ENCODE measurements around the gene SPINK13.
"Not testable (repeated sequence)": the region's sequence is repeated elsewhere in the genome, so short reads cannot be mapped to it uniquely, and the experiment has no call there.

The SPINK13 gene

DNA sequence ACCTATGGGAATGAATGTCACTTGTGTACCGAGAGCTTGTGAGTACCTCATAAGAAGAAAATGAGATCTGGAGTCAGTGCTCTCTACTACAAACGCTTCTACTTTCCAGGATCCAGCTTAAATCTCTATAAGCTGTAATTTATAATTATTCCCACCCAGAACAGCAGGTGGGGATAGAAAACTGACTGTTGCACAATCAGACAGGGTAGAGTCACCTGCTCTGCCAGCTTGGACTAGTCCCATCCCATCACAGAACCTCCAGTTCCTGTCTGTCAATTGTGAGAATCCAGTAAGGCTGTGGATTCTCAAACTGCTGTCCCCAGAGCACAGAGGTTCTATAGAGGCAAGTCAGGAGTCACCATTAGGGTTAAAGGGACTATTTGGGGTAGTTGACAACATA is 45.6 kb downstream of the SPINK13 start:
- DNase-seq: no peak

DNA sequence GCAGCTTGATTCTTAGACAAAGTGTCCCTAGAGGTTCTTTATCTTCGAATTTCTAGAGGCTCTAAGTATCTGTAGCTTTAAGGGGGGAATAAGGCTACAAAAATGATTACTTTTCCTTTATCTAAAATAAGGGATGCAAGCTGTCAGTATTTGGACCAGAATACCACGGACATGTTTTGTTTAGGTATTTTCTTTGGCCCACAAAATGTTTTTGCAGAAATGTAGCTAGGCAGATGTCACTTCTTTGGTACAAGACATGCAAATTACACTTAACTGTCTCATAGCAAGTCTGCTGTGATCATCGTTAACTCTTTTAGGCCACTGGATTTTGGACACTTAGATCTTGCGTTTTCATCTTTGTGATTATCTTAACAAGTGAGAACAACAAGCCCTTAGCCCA is 46.1 kb downstream of the SPINK13 start:
- DNase-seq: no peak

DNA sequence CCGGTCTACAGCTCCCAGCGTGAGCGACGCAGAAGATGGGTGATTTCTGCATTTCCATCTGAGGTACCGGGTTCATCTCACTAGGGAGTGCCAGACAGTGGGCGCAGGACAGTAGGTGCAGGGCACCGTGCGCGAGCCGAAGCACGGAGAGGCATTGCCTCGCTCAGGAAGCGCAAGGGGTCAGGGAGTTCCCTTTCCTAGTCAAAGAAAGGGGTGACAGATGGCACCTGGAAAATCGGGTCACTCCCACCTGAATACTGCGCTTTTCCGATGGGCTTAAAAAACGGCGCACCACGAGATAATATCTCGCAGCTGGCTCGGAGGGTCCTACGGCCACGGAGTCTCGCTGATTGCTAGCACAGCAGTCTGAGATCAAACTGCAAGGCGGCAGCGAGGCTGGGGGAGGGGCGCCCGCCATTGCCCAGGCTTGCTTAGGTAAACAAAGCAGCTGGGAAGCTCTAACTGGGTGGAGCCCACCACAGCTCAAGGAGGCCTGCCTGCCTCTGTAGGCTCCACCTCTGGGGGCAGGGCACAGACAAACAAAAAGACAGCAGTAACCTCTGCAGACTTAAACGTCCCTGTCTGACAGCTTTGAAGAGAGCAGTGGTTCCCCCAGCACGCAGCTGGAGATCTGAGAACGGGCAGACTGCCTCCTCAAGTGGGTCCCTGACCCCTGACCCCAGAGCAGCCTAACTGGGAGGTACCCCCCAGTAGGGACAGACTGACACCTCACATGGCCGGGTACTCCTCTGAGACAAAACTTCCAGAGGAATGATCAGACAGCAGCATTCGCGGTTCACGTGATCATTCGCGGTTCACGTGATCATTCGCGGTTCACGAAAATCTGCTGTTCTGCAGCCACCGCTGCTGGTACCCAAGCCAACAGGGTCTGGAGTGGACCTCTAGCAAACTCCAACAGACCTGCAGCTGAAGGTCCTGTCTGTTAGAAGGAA is 51.7 kb downstream of the SPINK13 start:
- not testable (repeated sequence) for DNase-seq

DNA sequence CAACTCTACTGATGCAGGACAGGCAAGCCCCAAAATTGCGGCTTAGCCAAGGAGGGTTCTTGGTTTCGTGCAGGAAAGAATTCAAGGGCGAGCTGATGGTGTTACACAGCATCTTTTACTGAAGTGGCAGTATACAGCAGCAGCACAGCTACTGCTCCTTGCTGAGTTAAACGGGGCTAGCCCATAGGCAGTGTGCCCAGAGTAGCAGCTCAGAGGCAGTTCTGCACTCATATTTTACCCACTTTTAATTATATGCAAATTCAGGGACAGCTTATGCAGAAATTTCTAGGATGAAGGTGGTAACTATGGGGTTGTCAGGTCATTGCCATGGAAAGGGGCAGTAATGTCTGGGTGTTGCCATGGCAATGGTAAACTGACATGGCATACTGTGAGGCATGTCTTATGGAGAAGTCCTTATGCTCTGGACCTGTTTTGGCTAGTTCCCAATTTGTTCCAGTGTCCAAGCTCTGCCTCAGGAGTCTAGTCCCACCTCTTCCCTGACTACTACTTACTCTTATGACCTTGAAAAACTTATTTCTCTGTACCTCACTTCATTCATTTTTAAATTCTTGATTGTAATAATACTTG is 64.8 kb downstream of the SPINK13 start:
- no peak for DNase-seq

DNA sequence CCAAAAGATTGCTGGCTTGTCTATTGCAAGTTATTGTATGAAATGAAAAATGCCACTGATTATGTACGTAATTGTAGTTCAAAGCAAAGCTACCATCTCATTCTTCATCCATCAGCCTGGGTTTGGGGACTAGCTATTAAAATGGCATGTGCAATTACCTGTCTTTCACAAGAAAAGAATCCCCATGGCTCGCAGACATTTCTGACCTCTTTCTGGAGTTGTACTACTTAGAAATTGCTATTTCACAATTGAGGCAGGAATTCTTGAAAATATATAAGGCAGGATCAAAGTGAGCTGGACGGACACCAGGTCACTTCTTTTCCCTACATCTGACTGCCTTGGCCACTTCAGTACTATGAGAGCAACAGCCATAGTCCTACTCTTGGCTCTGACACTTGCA is 66.7 kb downstream of the SPINK13 start, which contains the start of gene SPINK9:
SPINK9 (plus strand) TSS at position 301 of the 400 bp plus-strand sequence; CDS start at position 356, 55 bp downstream.
- DNase-seq: no peak

All from NCI-H1105 treated with DMSO at 0.1 percent for 48 hours (cell line).